Measurements from ENCODE around the gene CILP2. TPM values are rescaled to one million over a fixed set of nuclear protein-coding genes. Genes with fewer than 3 reads are reported as not detected.

CILP2 gene
- total RNA-seq, 1 donor from 2014 or later: 0.12 TPM

GRCh38 chr19:19562665-19563347, 24.7 kb downstream of the CILP2 start:
- ATAC-seq: peak; percentile 22 to 30
- no peak for TF ChIP-seq CTCF (IDR thresholded peaks at IDR 0.05)

GRCh38 chr19:19563348-19563848, 25.3 kb downstream of the CILP2 start:
- H3K9me3 ChIP-seq: no peaks in the 10 kb centered on the region
- TF ChIP-seq CTCF (IDR thresholded peaks at IDR 0.05): no peak
- no peak overlapping the region for H3K4me3 ChIP-seq
- H3K36me3 ChIP-seq: no peaks in the 10 kb centered on the region
- ATAC-seq: no peak
- no peak overlapping the region for H3K27ac ChIP-seq
- no peak for DNase-seq
- no peaks in the 10 kb centered on the region for H3K27me3 ChIP-seq (ENCODE audit: low read depth)
- no peaks in the 10 kb centered on the region for H3K4me1 ChIP-seq
- intact Hi-C loops (cut with DNase I): no loop called here

More at GRCh38 chr19:19562665-19563347, 24.7 kb downstream of the CILP2 start:
- intact Hi-C loops (cut with DNase I): no loop called here
- DNase-seq: no peak
- Histone ChIP-seq H3K4me1 (no peaks in the 10 kb centered on the region), H3K27me3 (ENCODE audit: low read depth) (no peaks in the 10 kb centered on the region), H3K9me3 (no peaks in the 10 kb centered on the region), H3K36me3 (no peaks in the 10 kb centered on the region), H3K27ac (no peak overlapping the region), H3K4me3 (no peak overlapping the region)

- ATAC-seq (no peak), DNase-seq (no peak)
- H3K4me3 ChIP-seq: no peak overlapping the region
- no peaks in the 10 kb centered on the region for H3K27me3 ChIP-seq (ENCODE audit: low read depth)
- intact Hi-C loops (cut with DNase I): no loop called here
- H3K4me1 ChIP-seq: no peaks in the 10 kb centered on the region
- no peak overlapping the region for H3K27ac ChIP-seq
- TF ChIP-seq CTCF (IDR thresholded peaks at IDR 0.05): no peak
- peaks cover 10% of the 10 kb centered on the region for H3K36me3 ChIP-seq
- no peaks in the 10 kb centered on the region for H3K9me3 ChIP-seq
These were observed 28.2 kb downstream of the CILP2 start for GRCh38 chr19:19566306-19566705.

GRCh38 chr19:19567391-19567790, 29.3 kb downstream of the CILP2 start:
- Histone ChIP-seq H3K27me3 (ENCODE audit: low read depth) (no peaks in the 10 kb centered on the region), H3K9me3 (no peaks in the 10 kb centered on the region), H3K4me3 (no peak overlapping the region), H3K27ac (no peak overlapping the region), H3K4me1 (no peaks in the 10 kb centered on the region), H3K36me3 (peaks cover 10% of the 10 kb centered on the region)
- intact Hi-C loops (cut with DNase I): no loop called here
- no peak for TF ChIP-seq CTCF (IDR thresholded peaks at IDR 0.05)
- DNase-seq (no peak), ATAC-seq (no peak)

GRCh38 chr19:19568802-19569756, 31.0 kb downstream of the CILP2 start:
- intact Hi-C loops (cut with DNase I): no loop called here
- Histone ChIP-seq H3K27ac (no peak overlapping the region), H3K4me1 (no peaks in the 10 kb centered on the region), H3K9me3 (no peaks in the 10 kb centered on the region), H3K27me3 (ENCODE audit: low read depth) (no peaks in the 10 kb centered on the region), H3K36me3 (peaks cover 10% of the 10 kb centered on the region), H3K4me3 (no peak overlapping the region)
- no peak for ATAC-seq
- no peak for DNase-seq
- no peak for TF ChIP-seq CTCF (IDR thresholded peaks at IDR 0.05)

Measured in lower lobe of right lung (tissue), 2 donors.